Measurements from ENCODE around the gene RALGPS1. TPM values are rescaled to one million over a fixed set of nuclear protein-coding genes. Genes with fewer than 3 reads are reported as not detected.

Gene RALGPS1
- total and polyA plus RNA-seq, 2 of the 8 experiments (the other 6 are each of a cell fraction or from before 2014, with no cell fraction given) = 20.0 to 23.5 TPM

- Histone ChIP-seq H3K4me2 (ENCODE audit: insufficient read depth in 1 of 2, low read depth in 2 of 2, low read length in 2 of 2) (no peak overlapping the region), H4K91ac (replicated peaks; ENCODE audit: insufficient read length, low read length) (no peak overlapping the region), H3K14ac (ENCODE audit: insufficient read length) (no peak overlapping the region), H2BK15ac (ENCODE audit: low read length) (no peak overlapping the region), H3K23me2 (ENCODE audit: low read depth, low read length) (no peaks in the 10 kb centered on the region), H3K56ac (replicated peaks; ENCODE audit: insufficient read length, low read depth, low read length) (no peak overlapping the region), H2AK5ac (ENCODE audit: low read depth, low read length) (no peak overlapping the region), H3K27ac (ENCODE audit: low read depth, low read length) (no peak overlapping the region), H3K18ac (ENCODE audit: extremely low read depth, low read length) (no peak overlapping the region), H2BK12ac (ENCODE audit: low read depth, low read length) (no peak overlapping the region), H3K4me1 (replicated peaks in 1 of 4; ENCODE audit: control insufficient read depth in 3 of 4, insufficient read depth in 4 of 4, low read length in 3 of 4) (no peaks in the 10 kb centered on the region), H4K20me1 (replicated peaks in 1 of 2; ENCODE audit: control insufficient read depth in 1 of 2, insufficient read depth in 2 of 2, low read length in 2 of 2) (peaks cover 0 to 4% of the 10 kb centered on the region in 2 experiments), H2BK20ac (ENCODE audit: low read length) (no peak overlapping the region), H3K79me2 (ENCODE audit: control insufficient read depth in 1 of 2, insufficient read depth in 2 of 2, low read length in 2 of 2) (no peaks in the 10 kb centered on the region), H2AFZ (ENCODE audit: low read length) (no peak overlapping the region), H4K5ac (ENCODE audit: insufficient read length, low read depth, low read length) (no peak overlapping the region), H3K36me3 (ENCODE audit: control insufficient read depth in 2 of 4, insufficient read depth in 4 of 4, low read length in 3 of 4) (no peaks in the 10 kb centered on the region), H3K79me1 (ENCODE audit: low read depth, low read length) (no peaks in the 10 kb centered on the region), H2BK120ac (replicated peaks; ENCODE audit: low read depth, low read length) (no peak overlapping the region), H4K8ac (ENCODE audit: extremely low read depth, insufficient read depth, low read length) (no peak overlapping the region; the same call in 1 of the 2 replicates), H3K9me3 (ENCODE audit: insufficient read depth in 2 of 2, low read depth in 1 of 2, low read length in 1 of 2) (no peaks in the 10 kb centered on the region), H3K9ac (replicated peaks in 1 of 4; ENCODE audit: extremely low read depth in 1 of 4, low read depth in 3 of 4, low read length in 3 of 4) (no peak overlapping the region), H2BK5ac (ENCODE audit: low read depth, low read length) (no peak overlapping the region), H3K4me3 (ENCODE audit: extremely low read depth in 1 of 4, insufficient read depth in 2 of 4, low read depth in 3 of 4, low read length in 4 of 4) (no peak overlapping the region), H3K23ac (ENCODE audit: insufficient read length) (no peak overlapping the region), H3K27me3 (replicated peaks in 1 of 4; ENCODE audit: control insufficient read depth in 3 of 4, extremely low read depth in 1 of 4, insufficient read depth in 3 of 4, low read length in 3 of 4) (no peaks in the 10 kb centered on the region), H3K4ac (replicated peaks; ENCODE audit: insufficient read length, low read depth, low read length) (no peak overlapping the region)
- 92% methylated on average over 6 of the region's 6 CpGs; no CpG with 5 or more reads in 1 of the 2 experiments for WGBS, 2 experiments (ENCODE audit: extremely low coverage in 1 of 2, insufficient coverage in 1 of 2, insufficient read length in 1 of 2, insufficient replicate concordance in 2 of 2, low coverage in 1 of 2, low lambda C conversion rate in 2 of 2, missing lambda C conversion rate in 1 of 2)
- POLR2A ChIA-PET (ENCODE audit: partially characterized antibody) = no interaction called here
- no peak for TF ChIP-seq CHD1 (IDR thresholded peaks at IDR 0.05; ENCODE audit: low read depth, low read length)
- TF ChIP-seq POLR2AphosphoS5 (IDR thresholded peaks at IDR 0.05; ENCODE audit: low read depth, low read length) = no peak
- no peak for TF ChIP-seq RBBP5 (IDR thresholded peaks at IDR 0.05; ENCODE audit: borderline replicate concordance, low read depth, low read length)
- no peak for TF ChIP-seq POU5F1 (IDR thresholded peaks at IDR 0.05; ENCODE audit: low read depth, low read length)
- CTCF ChIA-PET (ENCODE audit: partially characterized antibody) = interaction anchor here (0.6 to 1.0 kb wide), 3 partner anchors 109 to 561 kb away, joined by 3 read pairs; no protein-coding TSS in a partner anchor
- DNase-seq (ENCODE audit: low read depth in 1 of 2, low spot score in 2 of 2) (no peak), FAIRE-seq (no peak)
These were observed 175.1 kb downstream of the RALGPS1 start for GRCh38 chr9:127089631-127090081.

Data from H1 (cell line).